GM18873 (cell line): ENCODE data around the gene SUN3.
"Not testable (repeated sequence)": the region's sequence is repeated elsewhere in the genome, so short reads cannot be mapped to it uniquely, and the experiment has no call there.

Source experiments
- ATAC-seq: cut with Tn5 transposase; IDR thresholded peaks from one replicate; pipeline ENCODE4 v1.9.1; 2021; ENCODE audit warnings: mild to moderate bottlenecking, moderate library complexity, moderate number of reproducible peaks; ENCODE audit not compliant: unreplicated experiment, low FRiP score

SUN3 gene

DNA sequence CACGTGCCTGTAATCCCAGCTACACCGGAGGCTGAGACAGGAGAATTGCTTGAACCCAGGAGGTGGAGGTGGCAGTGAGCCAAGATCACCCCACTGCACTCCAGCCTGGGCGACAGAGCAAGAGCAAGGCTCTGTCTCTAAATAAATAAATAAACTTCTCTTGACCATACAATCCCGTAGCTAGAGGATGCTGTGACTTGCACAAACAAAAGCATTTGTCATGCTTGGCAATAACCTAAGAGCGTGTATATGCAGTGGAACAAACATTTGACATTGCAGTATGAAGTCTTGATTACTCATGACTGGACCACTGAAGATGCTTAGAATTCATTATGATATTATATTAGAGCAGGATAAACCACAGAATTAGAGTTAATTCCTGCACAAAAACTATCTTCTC lies 5.0 kb upstream of the SUN3 start:
- ATAC-seq: no peak

DNA sequence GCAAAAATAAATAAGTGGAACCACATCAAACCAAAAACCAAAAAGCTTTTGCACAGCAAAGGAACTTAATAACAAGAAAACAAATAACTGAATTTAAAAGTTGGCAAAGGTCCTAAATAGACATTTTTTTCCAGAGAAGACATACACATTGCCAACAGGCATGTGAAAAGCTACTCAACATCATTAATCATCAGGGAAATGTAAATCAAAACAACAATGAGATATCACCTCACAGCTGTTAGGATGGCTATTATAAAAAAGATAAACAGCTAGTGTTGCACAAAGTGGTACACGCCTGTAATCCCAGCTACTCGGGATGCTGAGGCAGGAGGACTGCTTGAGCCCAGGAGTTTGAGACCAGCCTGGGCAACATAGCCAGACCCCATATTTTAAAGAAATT lies 2.2 kb upstream of the SUN3 start:
- no peak for ATAC-seq

DNA sequence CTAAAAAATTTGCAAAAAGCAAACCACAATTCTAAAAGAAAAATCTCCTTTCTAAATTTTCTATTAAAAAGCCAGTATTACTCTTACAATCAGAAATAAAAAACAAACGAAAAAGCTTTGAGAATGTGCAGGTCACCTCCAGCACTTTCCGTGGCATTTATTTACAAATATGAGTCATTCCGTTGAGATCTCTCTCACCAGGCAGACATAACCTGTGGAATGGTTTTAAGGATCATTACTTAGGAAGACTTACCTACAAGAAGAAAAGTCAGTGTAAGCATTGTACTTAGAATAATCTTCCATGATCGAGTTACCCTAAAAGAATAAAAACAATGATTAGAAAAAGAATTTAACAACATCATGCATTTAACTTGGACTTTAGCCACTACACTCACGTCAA lies 3.3 kb downstream of the SUN3 start:
- no peak for ATAC-seq

DNA sequence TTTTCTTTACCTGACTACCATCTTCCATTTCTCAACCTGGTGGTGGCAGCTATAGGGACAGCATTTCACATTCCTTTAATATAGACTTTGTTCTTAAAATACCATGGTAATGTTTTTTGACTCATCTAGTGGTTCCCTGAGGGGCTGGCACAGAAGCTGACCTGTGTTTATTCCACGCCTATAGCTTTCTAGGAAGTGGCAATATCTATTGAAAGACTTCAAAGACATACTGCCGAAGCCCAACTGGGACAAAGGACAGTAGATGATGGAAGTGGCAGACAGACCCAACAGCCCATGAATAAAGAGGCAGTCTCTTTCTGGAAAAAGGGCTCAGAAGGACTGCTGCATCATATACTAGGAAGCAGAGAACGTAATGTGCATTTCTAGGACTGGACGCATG lies 11.2 kb downstream of the SUN3 start:
- no peak for ATAC-seq

DNA sequence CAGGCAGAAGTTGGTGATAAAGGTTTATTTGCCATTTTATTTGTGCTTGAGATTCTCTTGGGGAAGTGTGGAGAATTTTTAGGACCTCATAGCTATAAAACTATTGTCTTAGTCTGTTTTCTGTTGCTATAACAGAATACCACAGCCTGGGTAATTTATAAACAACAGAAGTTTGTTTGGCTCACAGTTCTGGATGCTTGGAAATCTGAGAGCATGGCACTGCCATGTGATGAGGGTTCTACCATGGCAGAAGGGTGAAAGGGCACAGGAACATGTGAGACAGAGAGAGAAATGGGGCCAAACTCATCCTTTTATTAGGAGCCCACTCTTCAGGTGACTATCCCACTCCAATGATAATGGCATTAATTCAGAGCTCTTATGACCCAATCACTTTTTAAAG lies 12.3 kb downstream of the SUN3 start:
- no peak for ATAC-seq

DNA sequence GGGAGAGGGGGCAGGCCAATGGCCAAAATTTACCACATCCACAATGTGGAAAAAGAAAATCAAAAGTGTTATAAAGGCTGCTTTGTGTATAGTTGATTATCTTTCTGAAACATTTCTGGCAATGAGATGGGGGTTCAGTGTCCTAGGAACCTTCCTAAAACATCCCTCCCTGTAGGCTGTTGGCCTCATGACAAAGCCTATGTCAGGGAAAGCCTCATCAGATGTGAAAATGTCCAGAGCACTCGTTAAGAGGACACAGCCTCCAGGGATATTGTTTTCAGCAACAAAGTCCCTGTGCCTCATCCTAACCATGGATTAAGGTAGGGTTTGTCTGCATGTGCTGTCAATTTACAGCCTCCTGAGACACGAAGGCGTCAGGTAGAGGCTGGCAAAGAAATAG lies 17.0 kb downstream of the SUN3 start:
- no peak for ATAC-seq

DNA sequence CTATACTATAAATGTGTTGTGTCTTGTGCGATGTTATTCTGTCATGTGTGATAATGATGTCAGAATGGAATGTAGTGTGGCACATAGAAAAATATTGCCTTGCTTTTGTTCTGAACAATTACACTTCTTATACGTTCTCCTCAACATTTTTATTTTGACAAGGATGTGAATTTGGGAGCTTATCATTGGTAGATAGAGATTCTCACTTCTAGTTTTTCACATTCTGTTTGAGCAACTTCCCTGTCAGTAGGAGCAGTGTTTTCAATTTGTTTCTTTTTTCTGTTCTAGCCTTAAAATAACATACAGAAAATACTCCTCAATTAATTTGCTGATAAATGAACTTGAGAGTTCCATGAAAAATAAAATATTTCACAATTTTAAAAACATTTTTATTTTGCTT lies 17.6 kb downstream of the SUN3 start:
- ATAC-seq: no peak

DNA sequence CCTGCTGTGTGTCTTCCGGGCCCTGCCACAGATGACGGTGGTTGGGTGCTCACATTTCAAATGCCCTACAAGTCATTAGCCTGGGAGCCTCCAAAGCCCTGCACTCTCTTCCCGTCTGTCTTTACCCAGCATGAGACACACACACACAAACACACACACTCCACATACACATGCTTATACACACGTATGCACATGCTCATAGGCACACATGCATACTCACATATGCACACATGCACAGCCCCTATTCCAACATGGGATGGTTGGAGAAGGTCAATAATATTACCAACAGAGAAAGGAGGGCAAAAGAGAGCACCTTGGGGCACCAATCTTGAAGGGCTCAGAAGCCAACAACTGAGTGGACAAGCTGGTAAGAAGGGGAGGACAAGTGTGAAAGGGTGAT lies 19.0 kb downstream of the SUN3 start:
- no peak for ATAC-seq

DNA sequence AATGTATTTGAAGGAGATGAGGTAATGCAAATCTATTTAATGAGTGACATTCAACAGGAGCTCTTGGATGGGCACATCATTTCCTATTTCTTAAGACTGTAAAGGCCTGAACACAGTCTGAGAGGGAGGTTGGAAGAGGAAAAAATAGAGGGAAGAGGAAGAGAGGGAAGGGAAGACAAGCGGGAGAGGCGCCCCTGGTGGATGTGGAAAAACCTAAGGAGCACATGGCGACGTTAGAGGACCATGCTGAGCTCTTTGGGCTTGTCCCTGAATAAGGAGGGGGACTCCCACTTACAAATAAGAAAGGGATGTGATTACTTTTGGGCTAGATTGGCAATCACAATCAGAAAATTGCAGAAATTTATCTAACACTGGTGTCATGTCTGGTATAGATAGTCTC lies 19.6 kb downstream of the SUN3 start:
- no peak for ATAC-seq

DNA sequence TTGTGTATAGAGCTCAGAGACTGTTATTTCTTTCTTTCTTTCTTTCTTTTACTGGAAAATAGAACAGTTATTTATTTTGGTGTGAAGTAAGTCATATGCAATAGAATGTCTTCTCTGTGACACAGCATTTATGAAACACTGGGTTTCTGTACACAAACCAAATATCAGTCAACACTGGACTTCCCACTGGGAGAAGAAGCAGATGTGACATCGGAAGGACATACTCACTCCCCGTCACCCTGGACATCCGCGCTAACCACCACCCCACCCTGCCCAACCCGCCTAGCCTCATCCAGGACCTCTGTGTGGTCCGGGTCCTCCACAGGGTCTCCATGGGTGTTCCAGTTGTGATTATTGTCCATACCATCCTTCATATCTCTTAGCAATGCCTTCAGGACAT lies 22.0 kb downstream of the SUN3 start:
- ATAC-seq: no peak

DNA sequence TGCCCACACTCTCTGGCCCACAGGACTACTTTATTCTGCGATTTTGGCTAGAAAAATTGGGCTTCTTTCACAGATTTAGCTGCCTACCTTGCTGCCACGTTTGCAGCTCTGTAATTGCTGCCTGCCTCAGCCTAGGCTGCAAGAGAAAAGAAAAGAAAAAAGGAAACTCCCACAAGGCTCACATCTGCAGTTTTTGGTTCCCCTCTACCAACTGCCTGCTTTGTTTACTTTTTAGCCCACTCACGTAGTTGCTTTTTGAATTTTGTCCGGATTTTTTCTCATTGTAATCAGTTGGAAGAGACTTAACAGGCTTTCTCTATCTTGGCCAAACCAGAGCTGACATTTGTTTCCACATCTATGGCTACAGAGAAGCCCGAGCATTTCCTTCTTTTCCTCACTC lies 24.3 kb downstream of the SUN3 start:
- ATAC-seq: peak; percentile 52

DNA sequence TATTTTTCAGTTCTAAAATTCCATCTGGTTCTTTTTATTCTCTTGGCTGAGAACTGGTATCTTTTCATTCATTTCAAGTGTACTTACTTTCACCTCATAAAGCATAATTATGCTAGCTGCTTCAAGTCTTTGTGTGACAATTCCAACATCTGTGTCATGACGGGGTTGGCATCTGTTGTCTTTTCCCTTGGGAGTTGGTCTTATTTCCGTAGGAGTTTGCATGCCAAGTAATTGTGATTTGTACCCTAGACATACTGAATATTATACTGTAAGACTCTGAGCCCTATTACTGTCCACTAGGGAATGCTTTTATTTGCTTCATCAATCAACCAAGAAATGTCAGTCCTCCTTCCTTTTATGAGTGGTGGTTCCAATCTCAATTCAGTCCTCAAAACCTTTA lies 24.9 kb downstream of the SUN3 start:
- ATAC-seq: no peak

DNA sequence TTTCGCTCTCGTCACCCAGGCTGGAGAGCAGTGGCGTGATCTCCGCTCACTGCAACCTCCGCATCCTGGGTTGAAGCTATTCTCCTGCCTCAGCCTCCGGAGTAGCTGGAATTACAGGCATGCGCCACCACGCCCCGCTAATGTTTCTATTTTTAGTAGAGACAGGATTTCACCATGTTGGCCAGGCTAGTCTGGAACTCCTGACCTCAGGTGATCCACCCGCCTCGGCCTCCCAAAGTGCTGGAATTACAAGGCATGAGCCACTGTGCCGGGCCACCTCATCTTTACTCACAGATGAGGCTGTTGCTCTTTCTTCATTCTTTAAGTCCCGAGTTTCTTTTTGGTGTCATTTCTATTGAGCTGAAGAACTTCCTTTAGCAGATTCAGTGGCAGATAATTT lies 28.7 kb downstream of the SUN3 start:
- ATAC-seq: not testable (repeated sequence)

DNA sequence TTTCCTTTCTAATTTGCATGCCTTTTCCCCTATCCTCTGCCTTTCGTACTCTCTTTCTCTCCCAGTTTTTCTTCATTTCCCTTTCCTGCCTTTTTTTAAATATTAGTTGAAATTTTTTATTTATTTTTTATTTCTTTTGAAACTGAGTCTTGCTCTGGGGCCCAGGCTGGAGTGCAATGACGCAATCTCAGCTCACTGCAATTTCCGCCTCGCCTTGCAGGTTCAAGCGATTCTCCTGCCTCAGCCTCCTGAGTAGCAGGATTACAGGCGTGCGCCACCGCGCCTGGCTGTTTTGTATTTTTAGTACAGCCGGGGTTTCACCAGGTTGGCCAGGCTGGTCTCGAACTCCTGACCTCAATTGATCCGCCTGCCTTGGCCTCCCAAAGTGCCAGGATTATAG lies 29.5 kb downstream of the SUN3 start:
- ATAC-seq: no peak

DNA sequence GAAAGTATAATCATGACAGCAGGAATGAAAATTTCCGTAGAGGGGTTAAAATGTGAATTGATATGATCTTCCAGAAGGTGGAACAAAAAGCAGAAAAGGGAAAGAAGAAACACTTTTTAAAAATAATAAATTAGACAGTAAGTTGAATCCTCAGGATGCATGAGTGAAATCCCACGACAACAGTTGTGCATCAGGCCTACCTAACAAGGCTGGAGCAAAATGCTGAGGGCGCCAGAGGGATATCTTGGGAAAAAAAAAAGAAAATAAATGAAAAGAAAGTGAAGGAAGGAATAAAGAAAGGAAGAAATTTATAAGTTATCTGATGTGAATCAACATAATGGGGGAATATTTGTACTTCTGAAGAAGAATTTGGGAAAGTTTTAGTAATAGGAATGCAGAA lies 36.5 kb downstream of the SUN3 start:
- ATAC-seq: no peak

DNA sequence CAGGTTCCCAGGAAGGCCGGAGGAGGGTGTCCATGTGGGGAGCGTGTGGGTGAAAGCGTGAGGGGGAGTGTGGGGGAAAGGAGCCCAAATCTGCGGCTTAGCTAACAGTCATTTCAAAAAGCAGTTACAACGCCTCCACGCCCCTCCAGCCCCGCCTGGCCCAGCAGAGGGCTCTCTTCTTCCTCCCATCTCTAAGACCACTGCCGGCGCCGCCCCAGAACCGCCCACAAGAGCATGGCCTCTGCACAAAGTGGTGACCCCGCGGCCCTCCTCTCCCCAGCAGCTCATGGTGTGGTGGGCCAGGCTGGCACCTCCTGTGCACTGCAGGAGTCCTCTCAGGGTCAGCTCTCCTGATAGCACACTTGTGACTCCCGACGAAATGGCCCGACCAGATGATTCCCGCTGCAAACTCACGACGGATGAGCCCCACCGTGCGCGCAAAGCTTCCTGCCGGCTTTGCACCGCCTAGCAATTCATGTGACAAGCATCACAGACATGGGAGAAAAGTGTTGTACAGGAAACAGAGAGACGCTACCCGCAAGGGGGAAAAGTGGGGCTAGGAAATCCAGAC lies 37.1 kb downstream of the SUN3 start:
- peak; percentile 97 for ATAC-seq

DNA sequence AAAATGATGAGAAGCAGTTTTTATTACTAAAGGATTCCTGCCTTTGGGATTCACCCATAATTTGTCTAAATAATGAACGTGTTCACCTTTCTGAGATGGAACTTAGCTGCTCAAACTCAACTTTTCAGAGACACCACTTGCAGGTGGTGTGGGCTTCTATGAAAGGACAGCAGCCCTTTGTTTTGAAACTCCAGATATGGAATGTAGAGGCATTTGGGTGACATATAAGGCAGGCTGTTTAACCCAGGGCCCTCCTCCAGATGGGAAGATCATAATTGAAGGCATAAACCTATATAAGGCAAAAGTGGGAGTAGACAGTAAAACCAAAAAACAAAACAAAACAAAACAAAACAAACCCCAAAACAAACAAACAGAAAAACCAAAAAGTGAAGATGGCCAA lies 37.6 kb downstream of the SUN3 start:
- no peak for ATAC-seq

DNA sequence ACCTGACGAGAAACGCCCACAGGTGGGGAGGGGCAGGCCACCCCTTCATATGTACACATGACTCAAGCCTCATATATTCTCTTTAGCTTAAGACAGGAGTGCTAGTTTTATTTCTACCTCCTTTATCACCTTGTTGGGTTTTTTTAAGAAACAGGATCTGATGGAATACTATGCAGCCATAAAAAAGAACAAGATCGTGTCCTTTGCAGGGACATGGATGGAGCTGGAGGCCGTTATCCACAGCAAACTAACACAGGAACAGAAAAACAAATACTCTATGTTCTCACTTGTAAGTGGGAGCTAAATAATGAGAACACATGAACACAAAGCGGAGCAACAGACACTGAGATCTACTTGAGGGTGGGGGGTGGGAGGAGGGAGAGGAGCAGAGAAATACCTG lies 38.3 kb downstream of the SUN3 start:
- no peak for ATAC-seq

DNA sequence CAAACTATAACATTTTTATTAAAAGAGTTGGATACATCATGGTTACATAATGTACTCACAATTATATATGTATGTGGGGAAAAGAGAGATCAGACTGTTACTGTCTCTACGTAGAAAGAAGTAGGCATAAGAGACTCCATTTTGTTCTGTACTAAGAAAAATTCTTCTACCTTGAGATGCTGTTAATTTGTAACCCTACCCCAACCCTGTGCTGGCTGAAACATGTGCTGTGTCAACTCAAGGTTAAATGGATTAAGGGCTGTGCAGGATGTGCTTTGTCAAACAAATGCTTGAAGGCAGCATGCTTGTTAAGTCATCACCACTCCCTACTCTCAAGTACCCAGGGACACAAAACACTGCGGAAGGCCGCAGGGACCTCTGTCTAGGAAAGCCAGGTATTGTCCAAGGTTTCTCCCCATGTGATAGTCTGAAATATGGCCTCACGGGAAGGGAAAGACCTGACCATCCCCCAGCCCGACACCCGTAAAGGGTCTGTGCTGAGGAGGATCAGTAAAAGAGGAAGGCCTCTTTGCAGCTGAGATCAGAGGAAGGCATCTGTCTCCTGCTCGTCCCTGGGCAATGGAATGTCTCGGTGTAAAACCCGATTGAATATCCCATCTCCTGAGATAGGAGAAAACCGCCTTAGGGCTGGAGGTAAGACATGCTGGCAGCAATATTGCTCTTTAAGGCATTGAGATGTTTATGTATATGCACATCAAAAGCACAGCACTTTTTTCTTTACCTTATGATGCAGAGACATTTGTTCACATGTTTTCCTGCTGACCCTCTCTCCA lies 39.1 kb downstream of the SUN3 start:
- ATAC-seq: not testable (repeated sequence)

DNA sequence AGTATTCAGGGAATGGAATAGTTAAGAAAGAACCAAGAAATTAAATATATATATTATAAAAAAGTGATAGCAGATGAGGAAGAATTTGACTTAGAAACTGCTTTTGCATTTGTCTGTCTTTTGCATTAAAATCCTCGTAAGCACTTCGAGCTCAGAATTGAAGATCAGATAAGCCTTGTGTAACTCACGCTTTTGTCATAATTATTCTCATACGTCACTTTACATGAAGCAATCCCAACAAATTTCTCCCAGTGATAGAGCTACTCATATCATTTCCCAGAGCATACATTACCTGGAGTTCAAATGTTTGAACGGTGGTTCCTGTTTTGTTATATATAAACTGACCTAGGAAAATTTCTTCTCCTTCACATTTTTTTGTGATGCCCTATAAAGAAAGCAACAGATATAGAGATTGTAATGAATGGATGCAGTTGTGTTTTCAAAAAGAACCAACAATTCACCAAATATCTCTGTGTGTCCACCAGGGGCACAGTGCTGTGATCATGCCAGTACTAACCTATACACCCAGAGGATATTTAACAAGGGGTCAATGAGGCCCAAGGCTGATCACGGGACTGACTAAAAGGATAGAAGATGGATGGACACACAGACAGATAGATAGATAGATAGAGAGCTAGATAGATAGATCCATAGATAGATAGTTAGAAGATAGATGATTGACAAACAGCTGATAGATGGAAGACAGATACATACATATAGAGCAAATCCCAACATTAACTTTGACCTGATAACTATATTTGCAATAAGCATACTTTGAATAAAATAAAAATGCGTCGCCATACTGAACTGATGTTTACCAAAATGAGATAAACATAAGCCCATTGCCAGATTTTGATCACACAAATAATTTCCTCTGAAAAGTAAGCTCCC lies 40.2 kb downstream of the SUN3 start:
- no peak for ATAC-seq

DNA sequence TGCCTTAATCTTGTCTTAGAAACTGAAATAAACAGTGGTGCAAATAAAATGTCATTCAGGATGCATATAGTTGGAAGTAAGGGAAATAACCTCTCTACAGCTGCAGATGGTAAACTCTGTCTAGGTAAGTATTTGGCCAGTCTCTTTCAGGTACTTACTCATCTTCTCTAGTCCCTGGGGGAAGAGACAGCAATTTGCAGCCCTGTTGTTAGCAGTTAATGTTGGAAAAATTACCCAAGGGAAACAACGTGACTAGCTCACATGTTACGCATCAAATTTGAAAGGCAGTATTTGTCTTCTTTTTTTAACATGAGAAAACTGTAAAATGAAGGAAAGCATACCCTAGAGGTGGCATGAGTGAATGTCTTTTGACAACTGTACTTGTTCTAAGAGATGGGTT lies 46.3 kb downstream of the SUN3 start:
- ATAC-seq: no peak

DNA sequence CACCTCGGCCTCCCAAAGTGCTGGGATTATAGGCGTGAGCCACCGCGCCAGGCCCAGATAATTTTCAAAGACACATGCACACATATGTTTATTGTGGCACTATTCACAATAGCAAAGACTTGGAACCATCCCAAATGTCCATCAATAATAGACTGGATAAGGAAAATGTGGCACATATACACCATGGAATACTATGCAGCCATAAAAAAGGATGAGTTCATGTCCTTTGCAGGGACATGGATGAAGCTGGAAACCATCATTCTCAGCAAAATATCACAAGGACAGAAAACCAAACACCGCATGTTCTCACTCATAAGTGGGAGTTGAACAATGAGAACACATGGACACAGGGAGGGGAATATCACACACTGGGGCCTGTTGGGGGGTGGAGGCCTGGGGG lies 48.3 kb downstream of the SUN3 start:
- ATAC-seq: not testable (repeated sequence)
